Gastroesophageal sphincter (tissue), 4 donors: ENCODE measurements around the gene EGFLAM. TPM values are rescaled to one million over a fixed set of nuclear protein-coding genes. Genes with fewer than 3 reads are reported as not detected.

Source experiments
- ATAC-seq: fragments of 150-250 bp; one replicate; pipeline ENCODE4 v1.9.1; 2016; ENCODE audit warnings: mild to moderate bottlenecking, moderate library complexity
- H3K27ac ChIP-seq, 4 donors: fragments of 200-600 bp; sonication (generic) in 3 of 4; 1 replicate in 3 of 4; 2 replicates in 1 of 4; pipeline ENCODE4 v1.5.1; 2016 to 2019
- H3K27me3 ChIP-seq: fragments of 200-600 bp; sonication (generic); one replicate; pipeline ENCODE4 v1.5.1; 2019
- H3K36me3 ChIP-seq, 2 donors: fragments of 200-600 bp; sonication (generic); one replicate each; pipeline ENCODE4 v1.5.1; 2019; ENCODE audit warnings: control low read depth in 1 of 2
- H3K4me1 ChIP-seq, 3 donors: fragments of 200-600 bp; sonication (generic); 1 replicate in 2 of 3; 2 replicates in 1 of 3; pipeline ENCODE4 v1.5.1; 2016 to 2019; ENCODE audit warnings: control low read depth in 2 of 3
- H3K4me3 ChIP-seq, 2 donors: fragments of 200-600 bp; sonication (generic); one replicate each; pipeline ENCODE4 v1.5.1; 2019; ENCODE audit warnings: mild to moderate bottlenecking in 1 of 2, moderate library complexity in 1 of 2
- H3K9me3 ChIP-seq, 3 donors: fragments of 200-600 bp; sonication (generic); one replicate each; pipeline ENCODE4 v1.5.1; 2017 to 2019; ENCODE audit warnings: control low read depth in 2 of 3
- EP300 ChIP-seq: sonication (generic); formaldehyde crosslinking; IDR thresholded peaks from one replicate; pipeline ENCODE4 v1.6.1; 2017; ENCODE audit warnings: antibody characterized with exemption, mild to moderate bottlenecking
- POLR2A ChIP-seq, 2 donors: fragments of 450-650 bp; IDR thresholded peaks; one replicate each; pipeline ENCODE4 v1.6.1; 2017; ENCODE audit warnings: antibody characterized with exemption in 2 of 2, mild to moderate bottlenecking in 2 of 2, moderate library complexity in 1 of 2
- POLR2AphosphoS5 ChIP-seq: sonication (generic); formaldehyde crosslinking; IDR thresholded peaks from one replicate; pipeline ENCODE4 v1.6.1; 2017; ENCODE audit warnings: antibody characterized with exemption
- WGBS, 2 donors: methylation state at CpG; one replicate each; pipeline ENCODE4 v1.1.5; 2018; ENCODE audit warnings: low coverage in 1 of 2; 5-methylcytosine and 5-hydroxymethylcytosine counted together
- total RNA-seq, 4 donors: library from RNA; depleted of rRNA; stranded (reverse); fragments of >200 nt; gene quantifications; one replicate each; pipeline ENCODE4 v1.1.0, GENCODE V29; 2016
- TF ChIP-seq, protein P1 (sequence below), 4 experiments: fragments of 200-600 bp in 2 of 4; fragments of 450-650 bp in 2 of 4; sonication (generic) in 1 of 4; IDR thresholded peaks; one replicate each; pipeline ENCODE4 v1.5.1; 2017 to 2019; ENCODE audit warnings: antibody characterized with exemption in 4 of 4, mild to moderate bottlenecking in 2 of 4, moderate library complexity in 2 of 4

The EGFLAM gene
- total RNA-seq, 4 donors from 2014 or later = 4.8 to 8.3 (median 7.7) TPM

DNA sequence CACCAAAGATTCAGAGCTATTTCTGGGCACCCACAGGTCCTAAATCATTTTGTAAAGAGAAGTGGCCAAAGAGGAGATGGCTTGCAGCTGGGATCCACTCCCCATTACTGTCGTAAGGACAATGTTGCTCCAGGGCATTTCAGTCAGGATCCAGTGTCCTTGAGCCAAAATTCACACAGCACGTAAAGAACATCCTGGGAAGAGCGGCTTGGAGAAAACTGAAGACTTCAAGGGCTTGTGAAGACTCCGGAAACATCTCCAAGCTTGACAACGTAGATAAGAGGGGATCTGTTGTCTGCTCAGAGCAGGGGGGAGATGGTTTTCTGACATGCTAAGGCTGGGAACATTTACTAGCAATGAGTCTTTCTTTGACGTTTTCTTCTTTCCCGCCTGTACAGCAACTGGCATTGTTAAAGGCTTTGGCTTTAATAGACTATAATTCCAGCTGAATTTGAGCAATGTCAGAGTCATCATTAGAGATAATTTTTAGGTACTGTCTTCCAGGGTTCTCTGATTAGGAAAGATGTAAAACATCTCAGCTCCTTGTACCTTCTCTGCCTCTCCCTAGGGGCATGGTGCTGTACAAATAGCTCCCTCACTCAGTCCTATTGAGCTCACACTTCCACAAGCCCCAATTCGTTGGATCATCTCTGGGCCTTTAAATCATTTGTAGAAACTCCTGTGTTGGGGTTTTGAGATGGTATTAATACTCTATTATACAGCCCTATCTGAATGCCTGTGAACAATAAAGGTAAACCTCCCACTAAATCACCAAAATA, 39.7 kb downstream of the EGFLAM start:
- Histone ChIP-seq H3K4me3 (no peak overlapping the region), H3K9me3 (no peaks in the 10 kb centered on the region), H3K27me3 (no peaks in the 10 kb centered on the region), H3K27ac (peak overlapping the region in 3 of 4 donors; percentile 46 to 58 (median 51)), H3K4me1 (no peaks in the 10 kb centered on the region), H3K36me3 (no peaks in the 10 kb centered on the region)
- TF ChIP-seq POLR2AphosphoS5 (peak; percentile 44), EP300 (no peak)
- peak; percentile 80 for ATAC-seq
- WGBS, 2 donors = 20 to 27% methylated on average over 7 to 8 of the region's 8 CpGs

DNA sequence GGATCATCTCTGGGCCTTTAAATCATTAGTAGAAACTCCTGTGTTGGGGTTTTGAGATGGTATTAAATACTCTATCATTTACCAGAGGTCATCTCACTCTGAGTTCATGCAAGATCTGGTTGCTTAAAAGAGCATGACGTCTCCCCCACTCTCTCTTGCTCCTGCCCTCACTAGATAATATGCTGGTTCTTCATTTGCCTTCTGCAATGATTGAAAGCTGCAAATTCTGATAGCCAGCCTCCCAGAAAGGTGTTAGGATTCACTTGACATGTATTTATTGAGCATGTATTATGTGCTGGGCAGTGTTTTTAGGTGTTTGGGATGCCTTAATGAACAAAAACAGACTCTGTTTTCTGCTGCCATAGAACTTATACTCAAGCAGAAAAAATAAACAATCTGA, 41.2 kb downstream of the EGFLAM start:
- Histone ChIP-seq H3K9me3 (peaks cover 0 to 14% (median 0%) of the 10 kb centered on the region in 3 donors), H3K36me3 (no peaks in the 10 kb centered on the region), H3K27me3 (no peaks in the 10 kb centered on the region), H3K4me1 (no peaks in the 10 kb centered on the region), H3K27ac (no peak overlapping the region), H3K4me3 (no peak overlapping the region)
- no peak for TF ChIP-seq POLR2A (IDR thresholded peaks at IDR 0.05)
- TF ChIP-seq EP300 = no peak
- no peak for TF ChIP-seq POLR2AphosphoS5
- TF ChIP-seq, protein P1, sequence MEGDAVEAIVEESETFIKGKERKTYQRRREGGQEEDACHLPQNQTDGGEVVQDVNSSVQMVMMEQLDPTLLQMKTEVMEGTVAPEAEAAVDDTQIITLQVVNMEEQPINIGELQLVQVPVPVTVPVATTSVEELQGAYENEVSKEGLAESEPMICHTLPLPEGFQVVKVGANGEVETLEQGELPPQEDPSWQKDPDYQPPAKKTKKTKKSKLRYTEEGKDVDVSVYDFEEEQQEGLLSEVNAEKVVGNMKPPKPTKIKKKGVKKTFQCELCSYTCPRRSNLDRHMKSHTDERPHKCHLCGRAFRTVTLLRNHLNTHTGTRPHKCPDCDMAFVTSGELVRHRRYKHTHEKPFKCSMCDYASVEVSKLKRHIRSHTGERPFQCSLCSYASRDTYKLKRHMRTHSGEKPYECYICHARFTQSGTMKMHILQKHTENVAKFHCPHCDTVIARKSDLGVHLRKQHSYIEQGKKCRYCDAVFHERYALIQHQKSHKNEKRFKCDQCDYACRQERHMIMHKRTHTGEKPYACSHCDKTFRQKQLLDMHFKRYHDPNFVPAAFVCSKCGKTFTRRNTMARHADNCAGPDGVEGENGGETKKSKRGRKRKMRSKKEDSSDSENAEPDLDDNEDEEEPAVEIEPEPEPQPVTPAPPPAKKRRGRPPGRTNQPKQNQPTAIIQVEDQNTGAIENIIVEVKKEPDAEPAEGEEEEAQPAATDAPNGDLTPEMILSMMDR (IDR thresholded peaks at IDR 0.05) = no peak
- 83 to 100% methylated on average over 1 of the region's 1 CpG for WGBS, 2 donors
- ATAC-seq = no peak

DNA sequence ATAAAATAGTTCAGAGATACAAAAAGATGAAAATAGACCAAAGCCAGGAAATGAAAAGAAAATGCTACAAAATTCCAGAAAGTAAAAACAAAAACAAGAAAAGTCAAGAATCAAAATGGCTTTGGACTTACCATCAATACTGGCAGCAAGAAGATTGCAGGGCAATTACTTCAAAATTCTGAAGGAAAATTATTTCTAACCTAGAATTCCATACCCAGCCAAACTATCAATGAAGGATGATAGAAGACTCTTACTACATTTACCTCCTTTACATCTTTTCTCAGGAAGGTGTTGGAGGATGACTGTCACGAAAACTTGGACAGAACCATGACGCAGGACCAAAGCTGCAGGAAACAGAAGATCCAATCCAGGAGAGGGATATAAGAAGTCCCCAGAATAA, 46.8 kb downstream of the EGFLAM start:
- Histone ChIP-seq H3K4me1 (no peaks in the 10 kb centered on the region), H3K36me3 (no peaks in the 10 kb centered on the region), H3K4me3 (no peak overlapping the region), H3K9me3 (peaks cover 0 to 44% (median 0%) of the 10 kb centered on the region in 3 donors), H3K27me3 (no peaks in the 10 kb centered on the region), H3K27ac (no peak overlapping the region)
- TF ChIP-seq EP300 (no peak), POLR2AphosphoS5 (no peak), POLR2A (IDR thresholded peaks at IDR 0.05) (no peak)
- TF ChIP-seq, protein P1 (IDR thresholded peaks at IDR 0.05) = no peak
- 92 to 94% methylated on average over 2 of the region's 2 CpGs for WGBS, 2 donors
- ATAC-seq = no peak

DNA sequence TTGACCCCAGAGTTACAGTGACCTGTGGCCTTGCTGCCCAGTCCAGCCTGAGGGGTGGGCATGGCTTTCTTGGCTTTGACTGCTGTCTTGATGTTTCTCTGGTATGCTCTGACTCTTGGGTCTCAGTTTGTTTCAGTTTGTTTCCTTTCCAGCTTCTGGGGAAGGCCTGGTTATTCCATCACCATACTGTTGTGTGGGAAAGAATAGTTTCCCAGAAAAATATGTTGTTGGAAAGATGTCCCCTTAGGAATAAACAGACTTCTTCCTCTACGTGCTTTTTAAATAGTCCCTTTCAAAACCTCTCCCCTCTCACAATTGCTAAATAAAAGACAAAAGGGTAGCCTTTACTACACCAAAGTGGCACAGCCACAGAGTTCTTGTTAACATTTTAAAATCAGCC, 49.5 kb downstream of the EGFLAM start:
- Histone ChIP-seq H3K27me3 (no peaks in the 10 kb centered on the region), H3K36me3 (no peaks in the 10 kb centered on the region), H3K4me1 (no peaks in the 10 kb centered on the region), H3K4me3 (no peak overlapping the region), H3K27ac (no peak overlapping the region), H3K9me3 (peaks cover 0 to 44% (median 0%) of the 10 kb centered on the region in 3 donors)
- no peak for ATAC-seq
- 43 to 53% methylated on average over 1 of the region's 1 CpG for WGBS, 2 donors
- no peak for TF ChIP-seq EP300

DNA sequence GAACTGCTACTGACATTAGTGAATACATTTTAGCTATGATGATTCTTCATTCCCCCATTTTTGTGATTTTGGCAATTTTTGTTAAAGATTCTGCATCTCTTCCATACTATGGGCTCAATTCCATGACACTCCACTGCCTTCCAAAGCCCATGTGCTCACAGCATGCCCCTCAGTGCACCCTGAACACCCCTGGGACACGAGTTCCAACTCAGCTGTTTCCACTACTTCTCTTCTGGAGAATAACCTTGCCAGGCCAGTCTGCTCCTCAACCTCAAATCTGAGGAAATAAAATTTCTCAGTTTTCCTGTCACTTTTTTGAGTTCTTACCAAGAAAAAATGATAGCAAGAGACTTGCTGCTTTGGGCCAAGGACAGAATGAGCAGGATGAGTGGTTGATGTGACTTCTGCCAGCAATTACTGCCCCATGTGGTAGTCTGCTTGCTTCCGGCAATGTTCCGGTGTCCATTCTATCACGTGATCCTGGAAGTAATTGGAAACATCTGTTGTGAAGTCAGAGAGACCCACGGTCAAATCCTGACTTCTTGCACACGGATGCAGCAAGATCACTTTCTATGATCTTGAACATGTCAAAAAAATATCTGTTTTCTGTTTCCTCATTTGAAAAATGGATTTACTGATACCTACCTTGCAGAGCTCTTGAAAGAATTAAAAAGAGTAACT, 58.3 kb downstream of the EGFLAM start:
- TF ChIP-seq EP300 (no peak), POLR2A (IDR thresholded peaks at IDR 0.05) (no peak), POLR2AphosphoS5 (peak; percentile 61)
- TF ChIP-seq, protein P1 (IDR thresholded peaks at IDR 0.05) = no peak
- Histone ChIP-seq H3K4me1 (no peaks in the 10 kb centered on the region), H3K27ac (no peak overlapping the region), H3K9me3 (no peaks in the 10 kb centered on the region), H3K27me3 (peaks cover 4% of the 10 kb centered on the region), H3K4me3 (no peak overlapping the region), H3K36me3 (no peaks in the 10 kb centered on the region)
- peak; percentile 75 for ATAC-seq
- WGBS, 2 donors = 20 to 27% methylated on average over 6 of the region's 6 CpGs
